ENCODE data around the gene FTO.

Gene FTO

GRCh38 chr16:53726625-53727024 lies 22.7 kb downstream of the FTO start:
- H3K9me2 ChIP-seq (replicated peaks; ENCODE audit: insufficient read depth, low read length) = no peaks in the 10 kb centered on the region
- H3K27ac ChIP-seq (ENCODE audit: low read depth, low read length) = no peak overlapping the region
- no peak overlapping the region for H3K4me2 ChIP-seq (ENCODE audit: low read depth, low read length, poor library complexity, severe bottlenecking)
- H2AFZ ChIP-seq (ENCODE audit: low read depth, low read length, severe bottlenecking) = no peak overlapping the region
- H3F3A ChIP-seq (ENCODE audit: insufficient read depth) = no peaks in the 10 kb centered on the region
- H3K4me3 ChIP-seq (ENCODE audit: insufficient read depth, low read length, poor library complexity, severe bottlenecking) = no peak overlapping the region
- no peaks in the 10 kb centered on the region for H3K36me3 ChIP-seq (ENCODE audit: low read length)
- H4K20me1 ChIP-seq (ENCODE audit: low read depth, low read length) = 0 out of 2 replicates have a peak, but pooled peaks cover 10% of the 10 kb centered on the region
- no peak for TF ChIP-seq CTCF (IDR thresholded peaks at IDR 0.05; ENCODE audit: insufficient read depth, low read length, poor library complexity, severe bottlenecking)
- no peak for TF ChIP-seq EZH2phosphoT487 (conservative IDR thresholded peaks at IDR 0.05; ENCODE audit: low read length)
- H3K79me2 ChIP-seq (ENCODE audit: insufficient read depth, low read length) = peaks cover 3% of the 10 kb centered on the region; the same call in 1 of the 2 replicates
- no peak overlapping the region for H3K9ac ChIP-seq (ENCODE audit: low read length)
- no peaks in the 10 kb centered on the region for H3K9me3 ChIP-seq (ENCODE audit: insufficient read depth, low read length)
- no peaks in the 10 kb centered on the region for H3K27me3 ChIP-seq (ENCODE audit: low read length)

- no peak overlapping the region for H3K4me2 ChIP-seq (ENCODE audit: low read depth, low read length, poor library complexity, severe bottlenecking)
- H3K36me3 ChIP-seq (ENCODE audit: low read length) = no peaks in the 10 kb centered on the region
- H3K9me2 ChIP-seq (replicated peaks; ENCODE audit: insufficient read depth, low read length) = no peaks in the 10 kb centered on the region
- no peak for TF ChIP-seq CTCF (IDR thresholded peaks at IDR 0.05; ENCODE audit: insufficient read depth, low read length, poor library complexity, severe bottlenecking)
- no peak for TF ChIP-seq EZH2phosphoT487 (conservative IDR thresholded peaks at IDR 0.05; ENCODE audit: low read length)
- H3K4me3 ChIP-seq (ENCODE audit: insufficient read depth, low read length, poor library complexity, severe bottlenecking) = no peak overlapping the region
- no peak overlapping the region for H3K9ac ChIP-seq (ENCODE audit: low read length)
- H3K27ac ChIP-seq (ENCODE audit: low read depth, low read length) = no peak overlapping the region
- H3K79me2 ChIP-seq (ENCODE audit: insufficient read depth, low read length) = 0 out of 2 replicates have a peak, but pooled peaks cover 3% of the 10 kb centered on the region
- H3K9me3 ChIP-seq (ENCODE audit: insufficient read depth, low read length) = no peaks in the 10 kb centered on the region
- H4K20me1 ChIP-seq (ENCODE audit: low read depth, low read length) = 0 out of 2 replicates have a peak, but pooled peaks cover 4% of the 10 kb centered on the region
- no peaks in the 10 kb centered on the region for H3K27me3 ChIP-seq (ENCODE audit: low read length)
- no peaks in the 10 kb centered on the region for H3F3A ChIP-seq (ENCODE audit: insufficient read depth)
- no peak overlapping the region for H2AFZ ChIP-seq (ENCODE audit: low read depth, low read length, severe bottlenecking)
Observed at GRCh38 chr16:53730693-53731092, 26.7 kb downstream of the FTO start.

GRCh38 chr16:53732296-53732929 lies 28.5 kb downstream of the FTO start:
- 0 out of 2 replicates have a peak, but pooled peaks cover 2% of the 10 kb centered on the region for H4K20me1 ChIP-seq (ENCODE audit: low read depth, low read length)
- H3K9me2 ChIP-seq (replicated peaks; ENCODE audit: insufficient read depth, low read length) = no peaks in the 10 kb centered on the region
- TF ChIP-seq CTCF (IDR thresholded peaks at IDR 0.05; ENCODE audit: insufficient read depth, low read length, poor library complexity, severe bottlenecking) (no peak), EZH2phosphoT487 (conservative IDR thresholded peaks at IDR 0.05; ENCODE audit: low read length) (no peak)
- H3K36me3 ChIP-seq (ENCODE audit: low read length) = no peaks in the 10 kb centered on the region
- H3F3A ChIP-seq (ENCODE audit: insufficient read depth) = no peaks in the 10 kb centered on the region
- no peak overlapping the region for H3K4me3 ChIP-seq (ENCODE audit: insufficient read depth, low read length, poor library complexity, severe bottlenecking)
- H3K4me2 ChIP-seq (ENCODE audit: low read depth, low read length, poor library complexity, severe bottlenecking) = no peak overlapping the region
- H3K27me3 ChIP-seq (ENCODE audit: low read length) = no peaks in the 10 kb centered on the region
- H3K27ac ChIP-seq (ENCODE audit: low read depth, low read length) = no peak overlapping the region
- H2AFZ ChIP-seq (ENCODE audit: low read depth, low read length, severe bottlenecking) = no peak overlapping the region
- H3K79me2 ChIP-seq (ENCODE audit: insufficient read depth, low read length) = 0 out of 2 replicates have a peak, but pooled peaks cover 2% of the 10 kb centered on the region
- H3K9me3 ChIP-seq (ENCODE audit: insufficient read depth, low read length) = no peaks in the 10 kb centered on the region
- no peak overlapping the region for H3K9ac ChIP-seq (ENCODE audit: low read length)
